Astrocyte of the cerebellum (primary cell): ENCODE data around the gene MARK2.

Experiments
- DNase-seq: peaks from one replicate; pipeline ENCODE4 v3.0.0-alpha.2; 2011; ENCODE audit warnings: low read depth
- H3K4me3 ChIP-seq: 2 replicates; pipeline ENCODE4 v1.5.1; 2011; ENCODE audit warnings: mild to moderate bottlenecking, low read depth, low read length, moderate library complexity
- in situ Hi-C: cut with HindIII; loops from 2 replicates; pipeline ENCODE4 v1.10.0; 2017; ENCODE audit warnings: low sequenced_read_pairs
- TF ChIP-seq, protein P1 (sequence below): IDR thresholded peaks from 2 replicates; pipeline ENCODE4 v1.5.1; 2012; ENCODE audit warnings: low read length, low read depth, moderate library complexity, mild to moderate bottlenecking; ENCODE audit errors: missing control alignments

MARK2 gene

DNA sequence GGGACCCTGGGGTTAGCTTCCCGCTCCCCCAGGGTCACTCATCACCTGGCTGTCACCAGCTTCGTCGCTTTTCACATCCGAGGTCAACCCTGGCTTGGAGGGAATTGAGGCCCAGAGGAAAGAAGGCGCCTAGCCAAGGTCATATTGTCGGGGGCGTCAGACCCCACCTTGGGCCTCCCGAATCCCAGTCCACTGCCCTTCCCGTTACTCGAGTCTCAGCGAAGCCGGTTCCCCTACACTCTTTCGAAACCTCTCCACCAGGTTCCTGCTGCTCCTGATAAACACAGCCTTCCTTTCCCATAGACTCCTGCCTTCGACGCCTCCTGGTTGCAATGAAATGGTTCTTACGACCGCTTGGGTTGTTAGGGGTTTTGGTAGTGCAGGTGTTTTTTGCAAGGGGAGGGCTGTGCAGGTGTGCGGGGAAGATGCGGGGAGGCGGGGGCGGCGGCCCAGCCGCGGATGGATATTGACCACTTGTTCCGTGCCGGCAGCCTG, 100.5 kb downstream of the MARK2 start:
- in situ Hi-C loops = loop anchor here (5.0 kb wide), 1 partner anchor 37 kb away; no protein-coding TSS in a partner anchor
- peak overlapping the region; percentile 83 for H3K4me3 ChIP-seq
- DNase-seq = no peak
- TF ChIP-seq, protein P1, sequence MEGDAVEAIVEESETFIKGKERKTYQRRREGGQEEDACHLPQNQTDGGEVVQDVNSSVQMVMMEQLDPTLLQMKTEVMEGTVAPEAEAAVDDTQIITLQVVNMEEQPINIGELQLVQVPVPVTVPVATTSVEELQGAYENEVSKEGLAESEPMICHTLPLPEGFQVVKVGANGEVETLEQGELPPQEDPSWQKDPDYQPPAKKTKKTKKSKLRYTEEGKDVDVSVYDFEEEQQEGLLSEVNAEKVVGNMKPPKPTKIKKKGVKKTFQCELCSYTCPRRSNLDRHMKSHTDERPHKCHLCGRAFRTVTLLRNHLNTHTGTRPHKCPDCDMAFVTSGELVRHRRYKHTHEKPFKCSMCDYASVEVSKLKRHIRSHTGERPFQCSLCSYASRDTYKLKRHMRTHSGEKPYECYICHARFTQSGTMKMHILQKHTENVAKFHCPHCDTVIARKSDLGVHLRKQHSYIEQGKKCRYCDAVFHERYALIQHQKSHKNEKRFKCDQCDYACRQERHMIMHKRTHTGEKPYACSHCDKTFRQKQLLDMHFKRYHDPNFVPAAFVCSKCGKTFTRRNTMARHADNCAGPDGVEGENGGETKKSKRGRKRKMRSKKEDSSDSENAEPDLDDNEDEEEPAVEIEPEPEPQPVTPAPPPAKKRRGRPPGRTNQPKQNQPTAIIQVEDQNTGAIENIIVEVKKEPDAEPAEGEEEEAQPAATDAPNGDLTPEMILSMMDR = no peak

DNA sequence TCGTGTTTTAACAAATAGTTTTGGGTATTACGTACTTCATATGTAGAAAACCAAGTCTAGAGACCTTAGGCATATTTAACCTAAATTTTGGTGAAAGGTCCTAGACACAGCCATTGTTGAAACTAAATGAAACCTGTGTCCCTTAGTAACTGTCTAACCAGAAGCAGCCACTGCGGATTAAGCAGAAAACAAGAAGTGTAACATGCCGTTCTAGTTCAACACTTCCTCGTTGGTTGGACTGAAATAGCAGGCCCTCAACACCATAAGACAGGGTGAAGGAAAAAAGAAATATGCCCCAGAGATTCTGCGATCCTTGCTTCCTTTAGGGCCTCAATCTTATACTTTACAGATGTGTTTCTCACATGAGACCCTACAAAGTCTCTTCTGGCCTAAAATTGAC, 101.9 kb downstream of the MARK2 start:
- DNase-seq = no peak
- H3K4me3 ChIP-seq = no peak overlapping the region
- TF ChIP-seq, protein P1 = no peak
- in situ Hi-C loops = no loop called here

DNA sequence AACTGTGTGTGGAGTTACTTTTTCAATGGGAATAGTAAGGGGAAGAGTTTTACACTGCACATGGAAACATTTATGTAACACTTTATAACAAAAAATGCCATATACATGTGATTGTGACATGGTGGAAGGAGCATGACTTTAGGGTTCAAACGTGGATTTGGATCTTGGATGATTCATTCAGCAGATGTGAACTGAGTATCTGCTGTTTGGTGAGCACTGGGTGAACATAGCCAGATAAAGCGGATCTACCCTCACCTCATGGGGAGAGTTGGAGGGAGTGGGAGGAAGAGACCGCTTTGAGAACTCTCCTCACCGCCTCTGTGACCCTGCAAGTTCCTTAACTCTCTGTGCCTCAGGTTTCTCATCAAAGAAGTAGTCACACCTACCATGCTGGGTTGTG, 103.0 kb downstream of the MARK2 start:
- TF ChIP-seq, protein P1 = no peak
- no peak overlapping the region for H3K4me3 ChIP-seq

DNA sequence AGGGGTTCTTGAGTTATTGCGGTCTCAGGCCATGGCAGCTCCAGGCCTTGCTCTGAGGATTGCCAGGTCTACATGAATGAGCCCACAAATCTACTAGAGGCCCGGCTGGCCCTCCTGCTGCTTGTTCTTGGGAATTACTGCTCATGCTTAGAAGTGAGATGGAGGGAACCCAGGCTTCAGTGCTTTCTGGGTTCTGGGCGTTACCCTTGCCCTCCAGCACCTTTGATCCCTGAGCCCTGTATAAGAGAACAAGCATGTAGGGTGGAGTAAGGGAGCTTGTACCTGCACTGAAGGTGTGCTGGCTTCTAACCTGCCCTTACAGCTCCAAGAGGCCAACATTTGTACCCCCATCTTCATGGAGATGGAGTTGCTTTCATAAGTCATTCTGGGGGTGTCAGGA, 103.9 kb downstream of the MARK2 start:
- H3K4me3 ChIP-seq = no peak overlapping the region
- in situ Hi-C loops = no loop called here
- TF ChIP-seq, protein P1 = no peak
- DNase-seq = no peak

More for the DNA sequence above, 103.0 kb downstream of the MARK2 start:
- in situ Hi-C loops = no loop called here
- DNase-seq = no peak

DNA sequence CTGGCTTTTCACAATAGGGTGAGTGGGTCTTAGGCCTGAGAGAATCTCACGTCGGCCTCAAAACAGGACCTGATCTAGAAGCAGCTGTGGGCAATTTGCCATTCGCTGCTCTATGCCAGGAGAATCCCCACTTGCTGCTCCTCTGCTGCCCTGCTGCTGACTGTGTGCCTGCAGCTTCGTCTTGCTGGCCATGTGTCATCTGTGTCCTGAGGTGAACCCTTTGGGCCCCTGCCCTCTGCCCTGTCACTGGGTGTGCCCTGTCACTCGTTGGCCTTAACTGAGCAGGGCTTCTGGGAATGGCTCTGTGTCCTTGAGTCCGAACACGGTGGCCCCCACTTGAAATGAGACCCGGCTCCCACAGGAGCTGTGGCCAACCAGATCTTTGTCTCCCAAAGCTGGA, 106.1 kb downstream of the MARK2 start:
- DNase-seq = no peak
- no peak overlapping the region for H3K4me3 ChIP-seq
- TF ChIP-seq, protein P1 = no peak
- in situ Hi-C loops = no loop called here

DNA sequence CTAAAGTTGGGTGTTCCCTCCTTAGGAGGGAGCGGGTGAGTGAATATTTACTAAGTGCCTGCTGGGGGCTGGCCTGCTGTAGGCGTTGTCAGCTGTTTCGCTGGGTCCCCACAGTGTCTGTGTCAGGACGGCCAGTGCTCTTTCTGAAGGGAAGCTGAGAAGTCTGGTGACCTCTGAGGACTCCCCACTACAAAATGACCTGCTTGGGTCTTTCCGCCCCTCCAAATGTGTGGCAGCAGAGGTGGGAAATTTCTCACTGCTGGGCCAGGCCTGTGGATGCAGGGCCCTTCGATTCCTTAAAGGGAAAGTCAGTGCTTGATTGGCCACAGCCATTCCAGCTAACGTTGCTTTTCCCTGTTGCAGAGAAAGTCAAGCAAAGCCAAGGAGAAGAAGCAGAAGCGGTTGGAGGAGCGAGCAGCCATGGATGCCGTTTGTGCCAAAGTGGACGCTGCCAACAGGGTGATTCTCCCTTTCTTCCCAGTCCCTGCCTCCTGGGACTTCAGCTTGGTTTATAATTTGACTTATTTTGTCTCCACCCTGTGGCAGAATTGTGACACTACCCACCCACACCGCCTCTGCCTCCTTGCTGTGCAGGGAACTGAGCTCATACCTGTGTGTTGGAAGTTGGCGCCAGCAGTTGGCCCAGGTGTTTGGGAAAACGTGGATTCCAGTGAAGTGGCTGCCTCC, 106.7 kb downstream of the MARK2 start:
- H3K4me3 ChIP-seq = no peak overlapping the region
- in situ Hi-C loops = no loop called here
- TF ChIP-seq, protein P1 = peak; percentile 69
- peak; percentile 59 for DNase-seq
